K562 (cell line): Measurements from ENCODE around the gene MAN1A1. TPM values are rescaled to one million over a fixed set of nuclear protein-coding genes. Genes with fewer than 3 reads are reported as not detected.

Experiments
- FIP1L1 ChIP-seq: fragments of 200-400 bp; formaldehyde crosslinking; IDR thresholded peaks from 2 replicates; pipeline ENCODE4 v1.6.1; 2018; ENCODE audit warnings: mild to moderate bottlenecking, low read depth, low read length; ENCODE audit not compliant: poor library complexity, severe bottlenecking
- FUS ChIP-seq: fragments of 200-400 bp; formaldehyde crosslinking; optimal IDR thresholded peaks from 2 replicates; pipeline ENCODE3; 2017; ENCODE audit warnings: low read depth, low read length
- HLTF ChIP-seq: fragments of 450-650 bp; IDR thresholded peaks from 2 replicates; pipeline ENCODE4 v1.6.1; 2016
- KLF13 ChIP-seq: fragments of 450-650 bp; IDR thresholded peaks from 2 replicates; pipeline ENCODE4 v1.6.1; 2016; ENCODE audit warnings: missing genetic modification characterization, low read depth, mild to moderate bottlenecking, missing compliant biosample characterization, moderate library complexity, borderline replicate concordance
- REST ChIP-seq, 2 experiments: fragments of 450-650 bp; formaldehyde crosslinking in 1 of 2; IDR thresholded peaks; 2 replicates each; pipeline versions ENCODE4 v1.4.0 to v1.6.1; 2014 to 2020; ENCODE audit warnings: mild to moderate bottlenecking in 2 of 2, borderline replicate concordance in 1 of 2, low read depth in 1 of 2
- SNIP1 ChIP-seq: fragments of 450-650 bp; IDR thresholded peaks from 2 replicates; pipeline ENCODE4 v1.7.1; 2017; ENCODE audit warnings: low read depth, mild to moderate bottlenecking
- polyA plus RNA-seq, 8 experiments: library from polyadenylated mRNA; depleted of rRNA in 4 of 8; stranded (reverse) in 5 of 8; unstranded in 3 of 8; fragments of >200 nt; fragmentation: Nextera tagmentation in 2 of 8; fragmentation: Illumina TruSeq in 1 of 8; extraction: Ambion mirVana in 2 of 8; extraction: Trizol in 1 of 8; gene quantifications; 2 replicates each; pipeline versions ENCODE4 v1.2.1 to v1.2.3, GENCODE V29; 2011 to 2014; ENCODE audit warnings: inconsistent platforms in 1 of 8, missing spikeins in 1 of 8
- total RNA-seq, 7 experiments: library from RNA; depleted of rRNA in 6 of 7; stranded (reverse); fragments of >200 nt in 6 of 7; fragmentation: Illumina TruSeq in 2 of 7; extraction: Trizol in 2 of 7; gene quantifications; 2 replicates each; pipeline versions ENCODE4 v1.2.1 to v1.2.3, GENCODE V29; 2011 to 2021; ENCODE audit warnings: low replicate concordance in 1 of 7

MAN1A1 gene
- total and polyA plus RNA-seq, 9 of the 15 experiments (the other 6 are each of a cell fraction or from before 2014, with no cell fraction given), result 24.5 to 78.4 (median 59.7) TPM

- no peak for TF ChIP-seq REST (IDR thresholded peaks at IDR 0.05; ENCODE audit: borderline replicate concordance)
- TF ChIP-seq REST (CRISPR knock-in tag; IDR thresholded peaks at IDR 0.05; ENCODE audit: low read depth), result no peak
- no peak for TF ChIP-seq SNIP1
- TF ChIP-seq KLF13 (tag), result no peak
- no peak for TF ChIP-seq FIP1L1
- TF ChIP-seq HLTF, result no peak
- TF ChIP-seq FUS, result no peak
Observed at GRCh38 chr6:119370080-119370479, 20.5 kb upstream of the MAN1A1 start (continued).
